SIG-M5 treated with dmso at 0.1 percent for 504 hours (cell line): Measurements from ENCODE around the gene CHRNA4.

ENCODE experiments used
- DNase-seq: peaks from one replicate; lab custom pipeline; 2025; ENCODE audit not compliant: unreplicated experiment; lab: John Stamatoyannopoulos, UW

The CHRNA4 gene

DNA sequence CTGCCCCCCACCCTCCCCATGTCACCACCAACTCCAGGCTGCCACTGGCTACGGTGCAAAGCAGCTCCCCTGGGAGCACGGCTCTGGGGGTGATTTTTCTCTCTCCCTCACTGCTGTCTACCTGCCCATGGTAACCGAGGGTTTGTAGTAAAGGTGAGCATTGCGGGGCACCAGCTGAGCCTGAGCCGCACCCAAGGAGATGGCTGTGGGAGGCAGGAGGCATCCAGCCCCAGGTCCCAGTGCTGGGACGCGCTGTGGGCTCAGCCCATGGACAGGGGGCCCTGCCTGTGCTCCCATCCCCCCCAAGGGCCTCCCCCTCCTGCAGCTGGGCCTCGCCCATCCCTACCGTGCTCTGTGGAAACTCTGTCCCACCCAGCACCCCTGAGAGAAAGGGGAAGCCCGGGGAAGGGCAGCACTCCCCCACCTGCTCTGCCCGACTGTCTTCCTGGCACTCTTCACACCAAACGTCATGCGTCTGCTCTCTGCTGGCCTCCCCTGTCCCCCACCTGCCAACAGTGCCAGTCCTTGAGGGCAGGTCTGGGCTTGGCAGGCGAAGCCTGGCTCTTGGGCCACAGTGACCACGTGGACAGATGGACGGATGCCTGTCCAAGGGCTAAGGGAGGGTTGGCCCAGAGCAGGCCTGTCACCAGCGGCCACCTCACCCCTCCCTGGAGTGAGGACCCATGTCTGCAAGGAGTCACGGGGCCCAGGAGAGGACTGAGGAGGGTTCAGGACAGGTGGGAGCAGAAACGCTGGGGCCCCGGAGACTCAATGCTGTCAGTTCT lies 3.8 kb upstream of the CHRNA4 start:
- DNase-seq: no peak

DNA sequence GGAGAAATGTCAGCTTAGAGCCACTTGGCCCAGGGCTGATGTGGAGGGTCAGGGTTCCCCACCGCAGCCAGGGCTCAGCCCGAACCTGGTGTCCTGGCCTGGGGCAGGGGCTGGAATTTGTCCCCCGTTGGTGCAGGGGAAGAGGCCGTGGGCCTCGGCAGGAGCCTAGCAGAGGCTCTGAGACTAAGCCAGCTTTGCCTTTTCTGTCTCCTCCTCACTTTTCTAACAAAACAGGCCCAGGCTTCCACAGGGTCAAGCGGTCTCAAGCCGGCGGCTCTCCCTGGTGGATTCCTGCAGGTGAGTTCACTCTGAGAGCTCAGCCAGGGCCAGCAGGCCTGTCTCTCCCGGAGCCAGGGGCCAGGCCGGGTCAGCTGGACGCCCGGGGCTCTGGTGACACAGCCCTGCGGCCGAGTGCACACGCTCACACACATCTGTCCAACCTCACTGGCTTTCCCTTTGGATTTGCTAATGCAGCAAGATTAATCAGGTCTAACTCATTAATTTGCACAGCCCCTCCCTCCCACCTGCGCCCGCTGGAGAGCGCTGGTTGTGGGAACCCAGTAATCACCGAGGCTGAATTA lies 2.9 kb upstream of the CHRNA4 start:
- DNase-seq: no peak

DNA sequence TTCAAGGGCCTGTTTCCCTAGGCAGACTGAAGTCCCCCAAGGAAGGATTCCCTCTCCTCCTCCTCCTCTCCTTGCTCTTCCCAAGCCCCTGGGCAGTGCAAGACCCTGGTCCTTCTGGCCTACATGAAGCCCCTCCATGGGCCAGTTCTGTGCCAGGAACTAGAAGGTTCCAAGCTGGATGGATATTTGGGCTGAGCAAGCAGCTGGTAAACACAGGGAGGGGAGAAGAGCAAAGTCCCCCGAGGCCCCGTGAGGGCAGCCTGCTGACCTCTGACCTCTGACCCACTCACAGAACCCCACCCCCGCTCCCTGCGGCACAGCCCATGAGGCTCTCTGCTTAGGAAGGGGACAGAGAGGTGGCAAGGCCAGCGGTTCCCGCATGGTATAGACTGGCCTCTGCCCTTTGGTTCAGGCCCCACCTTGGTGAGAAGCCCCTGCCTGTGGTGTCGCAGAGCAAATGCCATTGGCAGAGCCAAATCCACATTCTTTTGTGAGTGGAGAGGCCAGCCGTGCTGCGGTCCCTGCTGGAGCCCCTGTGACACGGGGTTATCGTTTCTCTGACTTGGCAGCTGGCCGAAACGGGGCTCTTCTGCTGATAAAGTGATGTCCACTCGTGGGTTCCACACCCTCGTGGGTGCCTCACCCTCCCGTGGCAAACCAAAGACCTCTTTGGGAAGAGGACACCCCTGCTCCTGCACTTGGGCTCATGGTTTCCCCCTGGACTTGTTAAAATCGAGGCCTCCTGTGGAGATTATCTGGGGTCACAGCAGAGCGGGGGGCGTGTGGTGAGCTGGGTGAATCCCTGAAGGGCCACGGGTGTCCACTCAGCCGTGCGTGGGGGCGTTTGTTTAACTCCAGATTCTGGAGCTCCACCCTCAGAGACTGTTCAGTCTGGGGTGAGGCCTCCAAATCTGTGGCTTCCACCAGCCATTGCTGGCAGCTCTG lies 2.1 kb upstream of the CHRNA4 start:
- DNase-seq: no peak

DNA sequence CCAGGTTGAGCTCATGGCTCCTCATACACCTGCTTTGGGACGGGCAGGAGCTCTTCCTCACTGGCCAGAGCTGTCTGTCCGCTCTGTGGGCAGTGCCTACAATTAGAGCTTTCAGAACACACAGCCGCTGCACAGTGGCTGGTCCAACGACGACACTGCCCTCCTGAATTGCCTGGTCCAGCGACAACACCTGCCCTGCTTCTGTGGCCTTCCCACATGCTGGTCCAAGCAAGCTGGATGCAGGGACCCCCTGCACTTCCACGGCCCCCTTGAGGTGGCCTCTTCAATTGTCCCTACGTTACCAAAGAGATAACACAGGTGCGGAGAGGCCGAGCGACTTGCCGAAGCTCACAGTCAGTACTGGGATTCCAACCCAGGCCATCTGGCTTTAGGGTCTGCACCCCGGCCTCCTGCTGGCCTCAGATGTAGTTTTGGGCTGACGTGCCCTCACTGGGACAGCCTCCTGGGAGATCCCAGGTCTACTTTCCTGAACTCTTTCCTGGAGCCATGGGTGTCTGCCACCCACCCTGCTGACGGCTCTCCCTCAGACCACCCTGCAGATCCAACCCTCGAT lies 1.4 kb upstream of the CHRNA4 start:
- DNase-seq: no peak

DNA sequence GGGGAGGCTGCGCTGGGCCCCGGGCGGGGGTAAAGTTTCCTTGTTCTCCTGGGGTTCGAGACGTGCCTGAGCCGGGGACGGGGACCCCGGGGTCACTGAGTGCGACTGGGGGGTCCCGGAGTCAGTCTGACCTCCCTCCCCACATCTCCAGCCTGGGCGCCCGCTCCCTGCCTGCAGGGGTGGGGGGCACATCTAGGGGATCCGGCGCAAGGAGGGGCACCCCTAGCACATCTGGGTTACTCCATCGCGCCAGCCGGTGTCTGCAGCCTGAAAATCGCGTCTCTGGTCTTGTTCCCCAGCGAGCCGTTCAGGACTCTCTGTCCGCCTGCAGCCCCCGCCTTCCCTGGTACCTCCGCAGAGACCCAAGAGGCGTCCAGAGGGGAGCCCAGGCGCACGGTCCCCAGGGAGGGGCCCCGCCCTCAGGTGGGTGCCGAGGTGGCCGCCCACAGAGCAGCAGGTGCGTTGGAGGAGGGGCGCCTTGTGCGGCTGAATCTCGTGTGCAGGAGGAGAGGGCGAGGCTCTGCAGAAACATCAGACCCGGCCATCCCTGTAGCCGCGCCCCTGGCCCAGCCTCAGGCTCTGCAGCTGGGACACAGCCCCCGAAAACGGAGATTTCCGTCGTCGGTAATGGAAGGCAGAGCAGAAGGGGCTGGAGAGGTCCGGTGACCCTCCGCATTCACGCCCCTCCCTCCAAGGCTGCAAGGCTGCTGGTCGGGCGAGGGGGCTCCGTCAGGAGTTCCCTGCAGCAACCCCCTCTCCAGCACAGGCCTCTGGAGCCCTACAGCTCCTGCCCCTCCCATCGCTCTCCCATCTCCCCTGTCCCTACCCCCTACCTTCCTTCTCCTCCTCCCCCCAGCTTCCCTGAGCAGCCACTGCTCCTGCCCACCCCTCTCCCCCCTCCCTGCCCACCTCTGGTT lies 628 bp upstream of the CHRNA4 start:
- no peak for DNase-seq

DNA sequence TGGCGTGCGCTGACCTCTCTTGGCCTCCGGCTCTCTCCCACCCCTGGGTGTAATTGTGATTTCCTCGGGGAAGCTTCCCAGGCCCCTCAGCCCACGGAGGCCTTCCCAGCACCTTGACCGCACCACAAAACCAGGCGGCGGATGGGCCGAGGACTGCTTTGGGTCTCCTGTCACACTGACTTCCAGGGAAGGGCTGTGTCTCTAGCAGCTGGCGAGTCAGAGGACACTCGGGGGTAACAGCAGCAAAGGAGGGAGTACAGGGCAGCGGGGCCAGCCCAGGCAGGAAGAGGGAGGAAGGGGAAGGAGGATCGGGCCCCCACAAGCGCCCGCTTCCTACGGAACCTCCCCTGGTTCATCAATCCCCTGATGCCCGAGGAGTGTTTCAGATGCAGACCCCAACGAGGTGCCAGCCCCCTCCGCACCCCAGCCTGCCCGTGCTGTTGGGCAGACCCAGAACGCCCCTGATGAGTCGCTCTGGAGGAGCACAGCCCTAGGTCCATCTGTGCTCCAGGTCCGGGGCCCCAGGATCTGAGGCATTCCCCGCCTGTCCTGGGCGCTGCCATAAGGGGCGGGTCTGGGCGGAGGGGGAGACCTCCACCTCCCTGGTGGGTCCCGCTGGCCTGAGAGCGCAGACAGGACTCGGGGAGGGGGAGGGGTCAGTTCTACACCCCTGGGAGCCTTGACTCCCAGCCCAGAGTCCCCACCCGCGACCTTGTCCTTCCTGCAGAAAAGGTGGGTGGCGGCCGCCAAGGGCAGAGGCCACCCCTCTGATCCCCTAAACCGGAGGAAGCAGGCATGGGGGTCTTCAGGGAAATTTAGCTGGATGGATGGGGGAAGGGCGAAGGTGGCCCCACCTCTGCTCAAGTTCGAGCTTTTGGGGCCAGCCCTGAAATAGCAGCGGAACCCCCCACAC lies 956 bp downstream of the CHRNA4 start:
- no peak for DNase-seq

DNA sequence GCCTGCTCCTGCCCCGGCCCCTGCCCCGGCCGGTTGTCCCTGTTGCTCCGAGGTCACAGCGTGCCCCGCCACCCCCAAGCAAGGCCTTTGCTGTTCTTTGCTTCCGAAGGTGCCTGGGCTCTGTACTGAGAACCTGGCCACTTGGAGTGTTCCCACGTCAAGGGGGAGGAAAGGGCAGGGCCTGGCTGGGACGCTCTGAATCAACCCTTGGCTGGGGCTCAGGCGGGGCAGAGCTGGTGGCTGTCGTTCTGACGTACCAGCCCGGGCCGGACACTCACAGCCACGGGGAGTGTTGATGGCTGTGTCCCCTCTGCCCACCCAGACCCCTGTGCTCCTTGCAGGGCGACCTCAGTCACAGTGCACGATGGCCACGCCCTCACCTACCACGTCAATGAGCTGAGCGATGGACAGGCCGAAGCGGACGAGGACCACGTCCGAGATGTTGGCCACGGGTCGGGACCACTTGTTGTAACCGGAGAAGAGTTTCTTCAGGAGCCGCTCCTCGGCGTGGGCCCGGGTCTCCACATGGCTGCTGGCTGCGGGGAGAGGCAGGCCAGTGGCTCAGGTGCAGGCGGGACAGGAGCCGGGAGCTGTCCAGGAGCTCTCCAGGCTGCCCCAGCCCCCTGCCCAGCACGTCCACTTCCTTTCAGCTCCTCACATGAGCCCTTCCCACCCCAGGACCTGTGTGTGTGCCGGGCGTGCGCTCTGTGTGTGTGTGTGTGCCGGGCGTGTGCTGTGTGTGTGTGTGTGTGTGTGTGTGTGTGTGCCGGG lies 1.8 kb downstream of the CHRNA4 start:
- DNase-seq: no peak

DNA sequence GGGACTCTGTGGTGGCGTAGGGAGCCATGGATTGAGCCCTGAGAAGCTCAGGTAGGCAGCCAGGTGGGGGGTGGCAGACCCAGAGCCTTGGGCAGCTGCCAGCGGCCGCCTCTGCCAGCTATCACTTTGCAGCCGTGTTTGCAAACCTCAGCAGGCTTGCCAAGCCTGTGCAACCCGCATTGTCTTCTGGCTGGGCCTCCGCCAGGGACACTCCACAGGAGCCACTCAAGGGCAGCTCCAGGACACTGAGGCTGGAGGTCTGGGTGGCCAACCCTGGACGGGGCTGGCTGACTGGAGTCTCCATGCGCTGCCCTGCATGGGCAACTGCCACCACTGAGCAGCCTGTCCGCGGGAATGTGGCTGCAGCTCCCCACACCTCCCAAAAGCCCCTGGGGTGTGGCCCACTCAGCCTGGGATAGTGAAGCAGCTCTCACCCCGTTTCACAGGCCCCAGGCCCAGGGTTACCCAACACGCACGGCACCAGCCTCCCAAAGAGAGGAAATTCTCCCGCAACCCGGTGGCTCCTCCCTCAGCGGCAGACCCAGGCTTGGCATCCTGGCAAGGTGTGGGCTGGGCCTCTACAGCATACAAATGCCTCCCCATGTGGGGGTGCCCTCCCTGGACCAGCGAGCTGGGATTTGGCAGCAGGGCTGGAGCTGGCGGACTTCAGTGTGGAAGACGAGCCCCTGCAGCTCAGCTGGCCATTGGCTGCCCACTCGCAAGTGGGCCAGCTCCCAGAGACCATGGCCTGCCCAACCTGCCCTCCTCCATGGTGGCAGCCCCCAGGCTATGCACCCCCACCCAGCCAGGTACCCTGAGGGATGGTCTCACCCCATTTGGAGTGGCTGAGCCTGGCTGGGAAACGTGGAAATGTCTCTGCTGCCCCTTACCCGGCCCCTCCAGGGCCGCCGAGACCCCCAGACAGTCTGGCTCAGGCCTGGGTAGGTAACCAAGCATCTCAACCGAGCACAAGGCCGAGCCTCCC lies 2.9 kb downstream of the CHRNA4 start:
- no peak for DNase-seq

DNA sequence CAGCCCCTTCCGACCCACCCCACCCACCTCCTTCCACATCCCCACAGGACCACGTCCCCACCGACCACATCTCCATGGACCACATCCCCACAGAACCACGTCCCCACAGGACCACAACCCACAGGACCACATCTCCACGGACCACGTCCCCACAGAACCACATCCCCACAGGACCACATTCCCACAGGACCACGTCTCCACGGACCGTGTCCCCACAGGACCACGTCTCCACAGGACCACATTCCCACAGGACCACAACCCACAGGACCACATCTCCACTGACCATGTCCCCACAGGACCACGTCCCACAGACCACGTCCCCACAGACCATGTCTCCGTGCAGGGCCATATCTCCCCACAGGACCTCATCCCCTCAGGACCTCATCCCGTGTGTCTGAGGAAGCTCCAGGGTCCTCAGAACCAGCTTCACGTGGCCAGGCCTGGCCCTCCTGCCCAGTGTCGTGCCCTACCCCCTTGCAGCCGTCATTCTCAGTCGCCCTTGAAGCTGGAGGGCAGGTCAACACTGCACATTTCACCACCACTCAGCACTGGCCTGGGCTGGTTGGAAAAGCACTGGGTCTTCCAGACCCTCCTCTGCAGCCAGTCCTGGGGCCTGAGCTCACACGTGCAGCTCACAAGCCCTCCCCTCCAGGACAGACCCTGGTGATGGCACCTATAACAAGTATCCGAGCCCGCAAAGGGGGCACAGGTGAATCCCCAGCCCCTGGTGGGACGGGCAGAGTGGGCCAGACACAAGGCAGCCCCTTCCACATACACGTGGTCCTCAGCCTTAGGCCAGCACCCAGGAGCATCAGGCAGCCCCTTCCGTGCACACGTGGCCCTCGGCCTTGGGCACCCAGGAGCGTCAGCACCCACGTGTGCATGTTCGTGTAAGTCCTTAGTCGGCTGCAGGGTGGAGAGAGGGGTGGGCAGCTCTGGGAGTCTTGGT lies 3.9 kb downstream of the CHRNA4 start:
- DNase-seq: no peak

DNA sequence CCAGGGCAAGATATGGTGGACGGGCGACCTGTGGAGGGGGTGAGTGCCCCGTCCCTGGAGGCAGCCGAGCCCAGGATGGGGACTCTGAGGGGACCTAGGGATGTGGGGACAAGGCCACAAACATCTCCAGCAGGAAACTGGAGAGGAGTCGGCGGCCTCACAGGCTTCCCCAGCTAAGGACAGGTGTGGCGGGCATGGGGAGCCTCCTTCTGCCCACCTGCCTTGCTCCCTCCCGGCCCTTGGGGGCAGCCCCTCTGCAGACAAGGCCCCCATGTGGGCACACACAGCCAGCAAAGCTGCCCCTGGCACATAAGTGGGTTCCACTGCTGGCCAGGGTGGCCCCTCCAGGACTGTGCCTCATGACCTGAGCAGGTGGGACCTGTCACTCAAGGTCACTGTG lies 4.6 kb downstream of the CHRNA4 start:
- no peak for DNase-seq

DNA sequence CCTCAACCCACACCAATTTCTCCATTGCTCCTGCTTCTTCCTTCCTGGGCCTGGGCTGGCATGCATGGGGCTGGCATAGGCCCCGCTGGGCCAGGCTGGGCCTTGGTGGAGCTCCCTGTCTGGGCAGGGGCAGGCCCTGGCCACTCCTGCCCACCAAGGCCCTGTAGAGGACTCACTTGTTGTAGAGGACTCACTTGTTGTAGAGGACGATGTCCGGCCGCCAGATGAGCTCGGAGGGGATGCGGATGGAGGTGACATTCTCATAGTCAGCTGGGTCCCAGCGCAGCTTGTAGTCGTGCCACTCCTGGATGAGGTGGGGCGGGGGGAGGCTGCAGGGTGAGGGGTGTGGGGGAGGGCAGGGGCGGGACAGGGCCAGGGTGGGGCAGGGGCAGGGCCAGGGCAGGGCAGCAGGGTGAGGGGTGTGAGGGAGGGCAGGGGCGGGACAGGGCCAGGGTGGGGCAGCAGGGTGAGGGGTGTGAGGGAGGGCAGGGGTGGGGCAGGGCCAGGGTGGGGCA lies 5.3 kb downstream of the CHRNA4 start:
- DNase-seq: no peak

DNA sequence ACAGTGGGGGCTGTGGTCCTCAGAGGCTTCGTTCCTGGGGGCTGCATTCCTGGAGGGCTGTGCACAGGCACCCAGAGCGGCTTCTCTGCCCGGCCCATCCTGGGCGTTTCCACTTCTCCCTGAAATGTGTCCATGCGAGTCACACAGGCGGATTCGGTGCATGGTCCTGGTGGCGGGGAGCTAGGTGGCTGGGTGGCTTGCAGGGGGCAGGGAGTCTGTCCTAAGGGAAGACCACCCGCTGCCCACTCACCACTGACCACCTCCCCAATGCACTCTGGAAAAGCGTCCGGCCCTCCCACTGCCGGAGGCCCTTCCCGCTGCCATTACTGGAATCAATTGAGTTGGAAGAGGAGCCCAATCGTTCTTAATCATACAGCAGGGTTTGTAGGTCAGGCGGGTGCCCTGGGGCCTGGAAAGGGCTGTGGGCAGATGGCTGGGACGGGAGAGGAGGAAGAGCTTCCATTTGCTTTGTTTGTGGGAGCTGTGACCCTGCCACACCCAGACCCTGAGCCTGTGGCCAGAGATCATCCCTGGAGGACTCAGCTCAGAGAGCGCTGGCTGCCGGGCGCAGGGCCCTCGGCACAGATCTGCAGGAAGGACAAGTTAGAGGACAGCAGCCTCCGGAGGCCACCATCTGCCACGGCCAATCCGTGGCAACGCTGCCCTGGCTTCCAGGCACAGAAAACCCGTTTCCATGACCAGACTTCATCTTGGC lies 6.4 kb downstream of the CHRNA4 start:
- DNase-seq: no peak

DNA sequence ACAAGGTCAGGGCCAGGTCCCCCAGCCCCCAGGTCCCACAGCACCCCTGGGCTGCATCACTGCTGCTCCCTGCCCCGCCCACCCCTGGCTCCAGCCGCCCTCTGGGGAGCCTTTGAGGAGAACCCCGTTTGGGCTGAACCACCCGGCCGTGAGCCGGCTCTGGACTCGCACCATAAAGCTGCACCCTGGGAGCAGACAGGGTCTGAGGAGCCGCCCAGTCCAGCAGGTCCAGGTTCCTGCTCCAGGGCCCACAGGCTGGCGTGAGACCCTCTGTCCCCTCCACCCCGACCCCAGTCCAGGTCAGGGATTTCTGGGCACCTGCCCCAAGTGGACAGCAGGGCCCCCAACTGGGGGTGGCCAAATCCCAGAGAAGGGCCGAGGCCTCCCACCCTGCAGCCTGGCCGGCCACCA lies 8.3 kb downstream of the CHRNA4 start:
- no peak for DNase-seq

DNA sequence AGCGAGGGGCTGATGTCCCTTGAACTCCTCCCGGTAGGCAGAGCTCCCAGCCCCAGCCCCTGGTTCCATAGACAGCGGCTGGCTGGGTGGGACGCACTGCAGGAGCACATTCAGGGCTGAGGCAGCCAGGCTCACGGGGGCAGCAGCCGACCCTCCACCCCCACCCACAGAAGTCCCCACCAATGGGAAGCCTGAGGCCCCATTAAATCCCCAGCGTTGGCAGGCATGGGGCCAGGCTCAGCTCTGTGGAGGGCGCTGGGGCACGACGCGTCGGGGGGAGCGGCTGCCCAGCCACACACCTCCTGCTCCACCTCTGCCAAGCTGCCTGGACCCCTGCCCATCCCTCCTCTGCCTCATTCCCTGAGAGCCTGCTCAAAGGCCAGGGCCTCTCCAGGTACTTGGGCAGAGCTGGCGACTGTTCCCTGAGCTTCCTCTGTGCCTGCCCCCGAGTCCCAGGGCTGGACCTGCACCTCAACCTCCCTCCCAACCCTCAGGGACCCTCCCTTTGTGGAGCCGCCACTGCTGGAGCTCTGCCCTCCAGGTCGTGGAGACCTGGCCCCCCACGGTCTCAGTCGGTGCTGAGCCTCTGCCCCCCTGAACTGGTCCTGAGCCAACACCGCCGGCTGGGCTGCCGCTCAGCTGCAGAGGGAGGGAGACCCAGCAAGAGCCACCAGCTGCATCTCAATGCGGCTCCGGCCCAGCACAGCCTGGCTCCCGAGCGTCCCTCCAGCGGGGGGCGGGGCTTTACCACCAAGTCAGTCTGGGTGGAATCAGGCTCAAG lies 9.1 kb downstream of the CHRNA4 start:
- no peak for DNase-seq

DNA sequence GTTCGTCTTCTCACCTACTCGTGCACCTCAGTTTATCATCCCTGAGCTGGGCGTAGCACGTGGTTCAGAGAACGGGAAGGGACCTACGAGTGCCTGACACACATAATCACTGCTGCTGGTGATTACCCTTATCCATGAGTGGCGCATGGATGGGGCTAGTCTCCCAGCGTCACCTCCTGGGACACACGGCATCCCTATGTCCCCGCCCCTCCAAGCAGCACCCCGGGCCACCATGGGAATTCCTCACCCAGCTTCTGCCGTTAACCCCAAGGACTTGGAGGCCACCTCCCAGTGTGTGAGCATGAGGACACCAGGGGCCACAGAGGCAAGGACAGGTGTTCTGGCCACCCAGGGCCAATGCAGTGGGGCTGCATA lies 9.8 kb downstream of the CHRNA4 start:
- no peak for DNase-seq
